Activated CD4-positive, alpha-beta T cell treated with anti-CD3 and anti-CD28 coated beads, Interleukin-10, Interleukin-2, amounts not matched to agents 100 ng/mL and 50 ng/mL, durations not matched to agents 16 hours and 8 hours (primary cell): ENCODE results near the gene CYP26B1.
"Not testable (repeated sequence)": the region's sequence is repeated elsewhere in the genome, so short reads cannot be mapped to it uniquely, and the experiment has no call there.

ENCODE experiments used
- DNase-seq: peaks from one replicate; pipeline ENCODE4 v3.0.0-alpha.2; 2020

CYP26B1 gene

GRCh38 chr2:72104821-72105588 lies 42.7 kb downstream of the CYP26B1 start:
- no peak for DNase-seq

DNA sequence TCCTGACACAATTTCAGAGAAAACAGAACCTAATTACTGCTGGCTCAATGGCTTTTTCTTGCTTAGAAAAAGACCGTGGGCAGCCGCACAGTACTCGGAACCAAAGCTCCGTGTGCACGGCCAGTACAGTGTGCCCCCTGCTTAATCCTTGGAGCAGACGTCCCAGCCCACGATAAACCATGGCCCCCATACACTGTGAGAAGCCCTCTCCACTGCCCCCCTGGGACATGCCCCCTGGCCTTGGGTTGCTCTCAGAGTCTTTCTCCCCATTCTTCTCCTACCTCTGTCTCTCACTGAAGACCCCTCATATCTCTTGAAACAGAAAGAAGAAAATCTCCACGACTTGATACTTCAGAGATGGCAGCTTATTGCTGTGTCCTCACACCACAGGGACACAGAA lies 44.0 kb downstream of the CYP26B1 start:
- DNase-seq: no peak

DNA sequence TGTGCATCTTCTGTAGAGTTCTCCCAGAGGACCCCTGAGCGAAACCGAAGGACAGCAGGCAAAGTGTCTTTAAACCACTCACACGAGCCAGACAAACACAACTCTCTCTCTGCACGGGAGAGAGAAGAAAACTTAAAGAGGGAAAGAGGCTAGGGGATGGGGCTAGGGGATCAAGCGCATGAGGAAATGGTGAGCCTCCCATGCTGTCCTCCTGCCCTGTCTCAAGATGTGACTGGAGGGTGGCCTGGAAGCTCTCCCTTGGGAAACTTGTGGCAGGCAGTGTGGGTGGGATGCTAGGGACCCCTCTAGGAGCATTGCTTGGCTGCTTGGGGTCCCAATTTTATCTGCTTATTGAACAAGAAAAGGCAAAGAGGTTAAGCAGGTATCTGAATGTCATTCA lies 44.5 kb downstream of the CYP26B1 start:
- no peak for DNase-seq

DNA sequence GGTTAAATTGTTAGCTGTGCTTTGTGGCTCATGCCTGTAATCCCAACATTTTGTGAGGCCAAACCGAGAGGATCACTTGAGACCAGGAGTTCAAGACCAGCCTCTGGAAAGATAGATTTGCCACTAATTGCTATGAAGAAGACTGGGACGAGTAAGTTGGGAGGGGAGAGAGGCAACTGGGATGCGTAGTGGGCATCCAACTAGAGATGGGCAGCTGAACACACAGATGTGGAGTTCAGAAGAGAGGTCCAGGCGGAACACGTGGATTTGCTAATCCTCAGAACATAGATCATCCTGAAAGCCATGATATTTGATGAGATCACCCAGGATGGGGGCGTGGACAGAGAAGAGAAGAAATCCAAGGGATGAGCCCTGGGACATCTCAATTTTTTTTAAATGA lies 48.7 kb downstream of the CYP26B1 start:
- no peak for DNase-seq

DNA sequence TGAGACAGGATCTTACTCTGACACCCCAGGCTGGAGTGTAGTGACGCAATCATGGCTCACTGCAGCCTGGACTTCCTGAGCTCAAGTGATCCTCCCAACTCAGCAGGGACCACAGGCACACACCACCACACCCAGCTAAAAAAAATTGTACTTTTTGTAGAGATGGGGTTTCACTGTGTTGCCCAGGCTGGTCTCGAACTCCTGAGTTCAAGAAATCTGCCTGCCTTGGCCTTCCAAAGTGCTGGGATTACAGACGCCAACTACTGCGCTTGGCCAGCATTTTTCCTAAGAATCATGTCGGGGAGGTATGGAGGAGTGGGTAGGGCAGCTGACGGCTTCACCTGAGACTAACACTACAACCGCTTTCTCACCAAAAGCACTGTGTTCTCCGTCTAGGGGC lies 50.4 kb downstream of the CYP26B1 start:
- DNase-seq: no peak

- DNase-seq: no peak
Measured at GRCh38 chr2:72096181-72096580, 51.5 kb downstream of the CYP26B1 start.

GRCh38 chr2:72095364-72095763 lies 52.3 kb downstream of the CYP26B1 start:
- DNase-seq: no peak

DNA sequence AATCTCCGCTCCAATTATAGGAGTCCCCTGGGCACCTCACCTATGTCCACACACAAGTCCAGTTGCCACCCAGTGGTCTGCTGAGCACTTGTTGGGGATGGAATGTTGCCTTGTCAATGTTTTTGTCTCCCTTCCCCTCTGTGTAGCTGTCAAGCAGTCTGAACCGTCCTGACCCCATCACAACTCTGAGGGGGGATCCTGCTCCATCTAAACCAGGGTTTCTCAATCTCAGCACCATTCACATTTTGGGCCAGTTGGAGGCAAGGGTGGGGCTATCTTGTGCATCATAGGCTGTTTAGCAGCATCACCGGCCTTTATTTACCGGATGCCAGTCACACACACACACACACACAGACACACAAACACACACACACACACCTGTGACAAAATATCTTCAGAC lies 53.0 kb downstream of the CYP26B1 start:
- DNase-seq: no peak

DNA sequence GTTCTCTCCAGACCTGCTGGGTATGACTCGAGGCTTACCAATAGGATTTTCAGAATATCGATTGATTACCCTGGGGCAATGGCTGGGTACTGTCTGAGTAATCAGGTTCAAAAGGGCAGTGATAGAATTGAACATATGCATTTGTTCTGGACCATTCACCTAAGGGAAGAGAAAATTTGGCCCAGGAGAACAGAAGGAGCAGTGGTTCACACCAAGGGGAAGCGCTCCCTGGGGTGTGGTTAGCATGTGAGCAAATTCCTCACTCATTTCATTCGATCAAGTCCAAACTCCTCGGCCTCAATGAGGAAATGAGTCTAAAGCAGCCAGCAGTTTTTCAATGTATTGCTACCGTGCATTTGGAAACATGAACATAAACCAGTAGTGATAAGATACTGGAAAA lies 55.6 kb downstream of the CYP26B1 start:
- no peak for DNase-seq

GRCh38 chr2:72090781-72091482 lies 56.7 kb downstream of the CYP26B1 start:
- no peak for DNase-seq

DNA sequence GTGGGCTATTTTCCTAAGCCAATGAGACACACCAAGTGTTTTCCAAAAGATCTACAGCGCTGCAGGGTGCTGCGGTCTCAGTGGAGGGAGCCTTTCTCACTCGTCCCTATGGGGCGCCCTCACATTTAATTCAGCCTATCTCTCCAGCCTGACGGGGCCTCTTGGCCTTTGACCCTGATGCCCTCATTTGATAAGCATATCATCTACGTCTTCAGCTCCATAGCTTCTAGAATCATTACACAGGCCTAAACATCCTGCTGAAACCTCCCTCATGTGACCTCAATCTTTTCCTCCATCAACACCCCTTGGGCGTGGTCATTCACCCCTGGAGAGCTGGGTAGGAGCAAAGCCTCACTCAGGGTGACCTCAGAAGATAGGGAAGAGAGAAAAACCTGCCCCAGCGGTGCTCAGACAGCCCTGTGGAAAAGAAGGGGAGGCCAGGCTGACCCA lies 57.4 kb downstream of the CYP26B1 start:
- DNase-seq: no peak

DNA sequence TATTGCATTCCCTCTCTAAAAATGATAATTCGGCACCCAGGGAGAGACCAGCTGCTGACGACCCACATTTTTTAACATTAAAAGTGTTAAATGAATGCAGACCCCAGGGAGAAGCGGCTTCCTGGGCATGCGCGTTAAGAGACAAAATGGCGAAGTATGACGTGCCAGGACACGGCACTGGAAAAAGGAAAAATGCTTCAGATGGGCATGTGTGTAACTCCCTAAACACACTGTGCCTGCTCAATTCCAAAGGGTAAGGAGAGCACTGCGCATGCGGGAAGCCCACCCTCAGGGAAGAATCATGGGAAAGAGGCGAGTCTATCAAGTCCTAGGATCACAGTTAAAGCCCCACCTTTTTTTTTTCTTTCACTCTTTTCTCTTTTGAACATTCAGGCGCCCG lies 58.1 kb downstream of the CYP26B1 start:
- DNase-seq: no peak

- DNase-seq: no peak
Measured at GRCh38 chr2:72089028-72089427, 58.6 kb downstream of the CYP26B1 start.

- not testable (repeated sequence) for DNase-seq
Measured at GRCh38 chr2:72086871-72087633, 60.6 kb downstream of the CYP26B1 start.

- no peak for DNase-seq
Measured at GRCh38 chr2:72085513-72085912, 62.1 kb downstream of the CYP26B1 start.

GRCh38 chr2:72085036-72085435 lies 62.6 kb downstream of the CYP26B1 start:
- no peak for DNase-seq

- DNase-seq: no peak
Measured at GRCh38 chr2:72084584-72084976, 63.1 kb downstream of the CYP26B1 start.

- DNase-seq: no peak
Measured at GRCh38 chr2:72083751-72084583, 63.7 kb downstream of the CYP26B1 start.

DNA sequence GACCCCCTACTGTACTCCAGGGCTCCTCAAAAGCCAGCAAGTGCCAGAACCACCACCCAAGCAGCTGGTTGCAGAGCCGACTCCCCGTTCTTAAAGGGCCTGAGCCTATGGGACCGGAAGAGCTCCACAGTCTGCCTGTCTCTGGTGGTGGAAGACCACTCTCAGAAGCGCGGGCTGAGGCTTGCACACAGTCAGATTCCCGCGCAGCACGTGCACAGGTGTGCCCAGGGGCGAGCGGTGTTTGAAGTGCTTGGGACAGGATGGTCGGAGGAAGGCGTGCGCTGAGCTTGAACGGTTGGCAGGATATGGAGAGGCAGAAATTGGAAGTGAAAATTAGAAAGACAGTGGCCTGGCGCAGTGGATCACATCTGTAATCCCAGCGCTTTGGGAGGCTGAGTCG lies 64.8 kb downstream of the CYP26B1 start:
- no peak for DNase-seq

DNA sequence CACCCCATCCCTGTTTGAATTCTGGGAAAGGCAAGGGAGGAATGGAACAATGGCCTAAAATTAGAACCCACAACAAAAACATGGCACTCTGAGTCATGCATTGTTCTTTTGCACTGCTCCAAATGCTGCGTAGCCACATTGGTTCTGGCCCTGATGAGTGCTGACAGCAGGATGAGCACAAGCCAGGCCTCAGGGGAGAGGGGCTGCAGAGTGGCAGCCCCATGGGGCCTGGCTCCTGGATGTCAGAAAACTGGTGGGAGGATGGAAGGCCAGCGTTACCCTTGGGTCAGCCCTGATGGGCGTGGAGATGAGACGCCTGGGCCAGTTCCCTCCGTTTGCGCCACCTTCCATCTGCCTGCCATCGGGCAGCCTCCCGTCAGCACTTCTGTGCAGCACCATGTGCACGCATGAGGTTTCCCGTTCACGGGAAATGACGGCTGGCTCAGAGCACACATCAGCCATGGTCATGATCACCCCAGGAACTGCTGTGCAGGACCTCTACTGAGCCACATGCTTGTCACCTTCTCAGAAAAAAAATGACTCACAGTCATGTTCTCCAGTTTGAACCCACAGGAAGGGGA lies 65.6 kb downstream of the CYP26B1 start:
- DNase-seq: no peak

DNA sequence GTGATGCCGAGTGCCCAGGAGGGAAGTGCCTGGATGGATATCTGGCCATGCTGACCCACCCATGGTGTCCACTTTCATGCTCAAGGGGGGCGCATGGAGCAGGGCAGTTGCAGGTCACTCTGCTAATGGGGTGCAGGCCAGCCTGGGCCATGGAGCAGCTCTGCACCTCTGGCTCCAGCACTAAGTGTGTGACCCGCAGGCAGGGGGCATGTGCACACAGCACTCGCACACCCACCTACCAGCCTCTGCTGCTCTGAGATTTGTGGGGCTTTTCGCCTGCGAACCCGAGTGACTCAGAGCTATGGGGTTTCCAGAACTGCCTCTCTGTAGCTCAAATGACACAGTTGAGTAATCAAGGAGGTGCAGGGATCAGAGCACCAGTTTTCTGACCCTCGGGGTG lies 66.2 kb downstream of the CYP26B1 start:
- DNase-seq: no peak
